Ammon's horn (tissue), 1 donor: ENCODE measurements around the gene C10orf67.
"Not testable (repeated sequence)": the region's sequence is repeated elsewhere in the genome, so short reads cannot be mapped to it uniquely, and the experiment has no call there.

Experiments used
- DNase-seq: peaks from one replicate; pipeline ENCODE4 v3.0.0-alpha.2; 2016; ENCODE audit warnings: low spot score

Gene C10orf67

DNA sequence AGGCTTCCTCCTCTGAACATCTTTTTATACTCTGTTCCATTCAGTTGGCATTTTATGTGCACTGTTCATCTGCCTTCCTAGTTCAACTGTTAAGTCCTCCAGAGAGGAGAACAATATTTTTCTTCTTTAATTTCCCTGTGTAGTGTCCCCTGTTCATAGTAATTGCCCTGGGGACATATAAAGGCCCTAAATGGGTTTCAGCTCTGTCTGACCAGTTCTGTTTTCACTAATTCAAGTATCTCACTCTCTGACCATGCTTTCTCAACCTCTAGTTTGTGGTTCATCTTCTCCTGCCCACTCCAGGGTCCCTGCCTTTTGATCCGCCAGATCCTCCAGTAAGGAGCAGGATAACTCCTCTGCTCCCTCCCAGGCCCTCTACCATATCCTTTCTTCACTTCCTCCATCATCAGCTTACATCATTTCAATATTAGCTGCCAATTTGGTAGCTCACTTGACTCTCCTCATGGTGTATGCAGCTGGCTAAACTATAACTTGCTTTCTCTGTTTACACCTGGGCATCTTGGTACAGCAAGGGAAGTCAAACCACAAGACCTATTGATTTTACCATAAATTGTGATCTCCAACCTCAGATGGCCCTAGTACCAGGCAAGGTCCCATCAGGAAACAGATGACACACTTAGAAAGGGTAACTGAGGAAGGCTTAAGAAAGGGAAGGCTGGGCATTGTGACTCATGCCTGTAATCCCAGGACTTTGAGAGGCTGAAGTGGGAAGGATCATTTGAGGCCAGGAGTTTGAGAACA is 17.7 kb upstream of the C10orf67 start:
- DNase-seq: no peak

- no peak for DNase-seq
Observed at GRCh38 chr10:23361665-23362064, 17.1 kb upstream of the C10orf67 start.

- DNase-seq: no peak
Observed at GRCh38 chr10:23359692-23360380, 15.2 kb upstream of the C10orf67 start.

GRCh38 chr10:23358357-23358756 is 13.8 kb upstream of the C10orf67 start:
- no peak for DNase-seq

GRCh38 chr10:23354630-23355279 is 10.2 kb upstream of the C10orf67 start:
- DNase-seq: no peak

- DNase-seq: no peak
Observed at GRCh38 chr10:23351926-23352519, 7.4 kb upstream of the C10orf67 start.

DNA sequence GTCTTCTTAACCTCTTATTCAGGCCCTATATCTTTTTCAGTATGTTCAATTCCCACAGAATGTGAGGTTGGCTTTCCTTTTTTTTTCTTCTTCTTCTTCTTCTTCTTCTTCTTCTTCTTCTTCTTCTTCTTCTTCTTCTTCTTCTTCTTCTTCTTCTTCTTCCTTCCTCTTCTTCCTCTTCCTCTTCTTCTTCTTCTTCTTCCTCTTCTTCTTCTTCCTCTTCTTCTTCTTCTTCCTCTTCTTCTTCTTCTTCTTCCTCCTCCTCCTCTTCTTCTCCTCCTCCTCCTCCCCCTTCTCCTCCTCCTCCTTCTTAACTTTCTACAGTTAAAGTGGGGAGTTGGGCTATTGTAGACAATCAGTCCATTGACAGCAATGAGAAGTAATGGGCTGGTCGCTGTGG is 6.1 kb upstream of the C10orf67 start:
- DNase-seq: not testable (repeated sequence)

- peak; percentile 35 for DNase-seq
Observed at GRCh38 chr10:23345861-23346260, 1.3 kb upstream of the C10orf67 start.

- DNase-seq: peak; percentile 77
Observed at GRCh38 chr10:23343591-23344240, 881 bp downstream of the C10orf67 start.

- DNase-seq: no peak
Observed at GRCh38 chr10:23342213-23342884, 2.2 kb downstream of the C10orf67 start.

GRCh38 chr10:23341004-23341403 is 3.6 kb downstream of the C10orf67 start:
- DNase-seq: no peak

- no peak for DNase-seq
Observed at GRCh38 chr10:23340354-23340753, 4.2 kb downstream of the C10orf67 start.

DNA sequence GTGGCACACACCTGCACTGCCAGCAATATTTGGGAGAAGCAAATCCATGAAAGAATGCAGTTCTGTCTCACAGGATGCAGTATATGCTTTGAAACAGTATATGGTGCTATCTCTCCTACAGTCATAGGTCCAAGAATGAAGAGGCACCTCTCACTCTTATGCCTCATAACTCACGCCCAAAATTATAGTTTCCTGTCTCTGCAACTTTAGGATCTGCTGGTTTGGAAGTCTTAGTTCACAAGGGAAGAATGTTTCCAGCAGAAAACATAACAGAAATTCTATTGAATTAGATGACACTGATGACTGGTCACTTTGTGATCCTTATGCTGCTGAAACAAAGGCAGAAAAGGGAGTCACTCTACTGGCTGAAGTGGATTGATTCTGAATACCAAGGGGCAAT is 5.7 kb downstream of the C10orf67 start:
- DNase-seq: no peak

DNA sequence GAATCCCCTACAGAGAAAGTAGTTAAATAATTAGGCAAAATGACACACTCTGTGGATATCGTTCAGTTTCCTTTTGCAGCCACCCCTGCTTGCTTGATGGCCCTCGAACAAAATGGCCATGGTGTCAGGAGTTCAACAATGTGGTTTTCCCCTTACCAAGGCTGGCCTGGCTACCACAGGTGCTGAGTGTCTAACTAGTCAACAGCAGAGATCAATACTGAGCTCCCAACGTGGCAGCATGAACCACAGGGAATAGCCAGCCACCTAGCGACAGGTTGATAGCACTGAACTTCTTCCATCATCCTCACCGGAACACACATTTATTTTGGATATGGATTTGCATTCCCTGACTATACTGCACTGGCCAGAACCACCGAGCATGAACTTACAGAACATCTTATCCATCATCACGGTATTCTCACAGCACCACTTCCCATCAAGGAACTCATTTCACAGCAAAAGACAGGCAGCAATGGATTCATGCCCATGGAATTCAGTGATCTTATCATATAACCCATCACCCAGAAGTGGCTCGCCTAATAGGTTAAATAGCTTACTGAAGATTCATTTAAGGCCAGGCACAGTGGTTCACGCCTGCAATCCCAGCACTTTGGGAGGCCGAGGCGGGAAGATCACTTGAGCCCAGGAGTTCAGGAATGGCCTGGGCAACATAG is 6.3 kb downstream of the C10orf67 start:
- no peak for DNase-seq

- DNase-seq: no peak
Observed at GRCh38 chr10:23337616-23338015, 7.0 kb downstream of the C10orf67 start.

GRCh38 chr10:23331567-23332301 is 12.9 kb downstream of the C10orf67 start:
- no peak for DNase-seq

- DNase-seq: no peak
Observed at GRCh38 chr10:23330948-23331347, 13.6 kb downstream of the C10orf67 start.

DNA sequence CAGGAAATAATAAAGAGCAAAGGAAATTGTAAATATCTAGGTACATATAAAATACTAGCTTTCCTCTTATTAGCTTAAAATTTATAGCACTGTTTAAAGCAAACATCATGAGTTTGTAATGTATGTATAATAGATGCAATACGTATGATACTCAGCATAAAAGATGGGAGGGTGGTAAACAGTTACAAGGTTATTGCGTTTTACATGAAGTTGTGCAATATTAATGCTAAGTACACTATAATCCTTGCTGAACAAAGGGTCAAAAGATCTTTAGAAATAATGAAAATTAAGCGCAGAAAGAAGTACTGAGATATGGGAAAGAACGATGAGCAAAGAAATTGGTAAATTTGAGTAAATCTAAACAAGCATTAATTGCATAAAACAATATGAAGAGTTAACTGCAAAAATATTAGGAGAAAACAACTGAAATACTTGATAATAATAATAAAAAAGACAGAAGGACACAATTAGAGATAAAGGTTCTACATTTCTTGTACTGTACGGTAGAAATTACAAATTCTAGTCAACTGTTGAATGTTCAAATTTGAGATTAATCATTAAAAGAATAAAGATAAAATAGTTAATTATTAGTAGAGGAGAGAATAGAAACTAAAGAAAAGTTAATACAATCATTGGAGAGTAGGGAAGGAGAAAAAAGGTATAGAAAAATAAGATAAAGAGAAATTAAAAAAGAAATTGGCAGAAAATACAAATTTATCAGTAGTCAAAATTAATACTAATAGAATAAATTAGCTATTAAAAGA is 17.9 kb downstream of the C10orf67 start:
- no peak for DNase-seq

GRCh38 chr10:23325132-23325531 is 19.5 kb downstream of the C10orf67 start:
- no peak for DNase-seq

GRCh38 chr10:23324351-23324750 is 20.2 kb downstream of the C10orf67 start:
- no peak for DNase-seq
